Measurements from ENCODE around the gene RNF41.

The RNF41 gene

GRCh38 chr12:56258068-56258819, 36.5 kb upstream of the RNF41 start, which contains the start of gene ANKRD52:
TSS of gene ANKRD52 (minus strand) at chr12:56258384. CDS start at chr12:56258269, 115 bp downstream.
- no peaks in the 10 kb centered on the region for H3K9me3 ChIP-seq (ENCODE audit: low read length)
- no peaks in the 10 kb centered on the region for H3K27me3 ChIP-seq (ENCODE audit: control insufficient read depth in 1 of 2, insufficient read depth in 2 of 2, low read length in 2 of 2)
- peaks cover 37% of the 10 kb centered on the region for H3K36me3 ChIP-seq (ENCODE audit: insufficient read depth, low read length)
- H3K4me3 ChIP-seq (ENCODE audit: low read depth in 1 of 2, low read length in 2 of 2), result peak within 1 kb of the TSS; percentile 63 to 82
- H3K9ac ChIP-seq (ENCODE audit: low read length), result peak within 1 kb of the TSS; percentile 92
- H3K4me1 ChIP-seq (ENCODE audit: insufficient read depth, low read length), result peaks cover 23% of the 10 kb centered on the region
- peak within 1 kb of the TSS; percentile 97 for H3K27ac ChIP-seq (ENCODE audit: low read depth, low read length)

- no peaks in the 10 kb centered on the region for H3K27me3 ChIP-seq (ENCODE audit: control insufficient read depth in 1 of 2, insufficient read depth in 2 of 2, low read length in 2 of 2)
- H3K9me3 ChIP-seq (ENCODE audit: low read length), result no peaks in the 10 kb centered on the region
- H3K4me3 ChIP-seq (ENCODE audit: low read depth in 1 of 2, low read length in 2 of 2), result peak overlapping the region; percentile 63 to 78
- H3K27ac ChIP-seq (ENCODE audit: low read depth, low read length), result peak overlapping the region; percentile 97
- H3K9ac ChIP-seq (ENCODE audit: low read length), result peak overlapping the region; percentile 92
- peaks cover 44% of the 10 kb centered on the region for H3K36me3 ChIP-seq (ENCODE audit: insufficient read depth, low read length)
- H3K4me1 ChIP-seq (ENCODE audit: insufficient read depth, low read length), result peaks cover 23% of the 10 kb centered on the region
Observed at GRCh38 chr12:56257491-56258067, 35.9 kb upstream of the RNF41 start.

GRCh38 chr12:56257071-56257470, 35.3 kb upstream of the RNF41 start:
- Histone ChIP-seq H3K27me3 (ENCODE audit: control insufficient read depth in 1 of 2, insufficient read depth in 2 of 2, low read length in 2 of 2) (no peaks in the 10 kb centered on the region), H3K4me3 (ENCODE audit: low read depth in 1 of 2, low read length in 2 of 2) (peak overlapping the region; percentile 63 to 78), H3K9ac (ENCODE audit: low read length) (peak overlapping the region; percentile 92), H3K36me3 (ENCODE audit: insufficient read depth, low read length) (peaks cover 49% of the 10 kb centered on the region), H3K27ac (ENCODE audit: low read depth, low read length) (peak overlapping the region; percentile 97), H3K4me1 (ENCODE audit: insufficient read depth, low read length) (peaks cover 23% of the 10 kb centered on the region), H3K9me3 (ENCODE audit: low read length) (no peaks in the 10 kb centered on the region)

GRCh38 chr12:56256326-56256960, 34.7 kb upstream of the RNF41 start:
- H3K4me3 ChIP-seq (ENCODE audit: low read depth in 1 of 2, low read length in 2 of 2), result peak overlapping the region in 1 of 2 donors; percentile 78
- H3K9me3 ChIP-seq (ENCODE audit: low read length), result no peaks in the 10 kb centered on the region
- peaks cover 55% of the 10 kb centered on the region for H3K36me3 ChIP-seq (ENCODE audit: insufficient read depth, low read length)
- H3K27ac ChIP-seq (ENCODE audit: low read depth, low read length), result no peak overlapping the region
- peaks cover 23% of the 10 kb centered on the region for H3K4me1 ChIP-seq (ENCODE audit: insufficient read depth, low read length)
- H3K9ac ChIP-seq (ENCODE audit: low read length), result peak overlapping the region; percentile 92
- H3K27me3 ChIP-seq (ENCODE audit: control insufficient read depth in 1 of 2, insufficient read depth in 2 of 2, low read length in 2 of 2), result no peaks in the 10 kb centered on the region

- H3K27ac ChIP-seq (ENCODE audit: low read depth, low read length), result no peak overlapping the region
- H3K4me1 ChIP-seq (ENCODE audit: insufficient read depth, low read length), result peaks cover 23% of the 10 kb centered on the region
- peaks cover 56% of the 10 kb centered on the region for H3K36me3 ChIP-seq (ENCODE audit: insufficient read depth, low read length)
- no peaks in the 10 kb centered on the region for H3K9me3 ChIP-seq (ENCODE audit: low read length)
- H3K4me3 ChIP-seq (ENCODE audit: low read depth in 1 of 2, low read length in 2 of 2), result no peak overlapping the region
- no peak overlapping the region for H3K9ac ChIP-seq (ENCODE audit: low read length)
- no peaks in the 10 kb centered on the region for H3K27me3 ChIP-seq (ENCODE audit: control insufficient read depth in 1 of 2, insufficient read depth in 2 of 2, low read length in 2 of 2)
Observed at GRCh38 chr12:56255671-56256070, 33.9 kb upstream of the RNF41 start.

GRCh38 chr12:56253091-56253490, 31.4 kb upstream of the RNF41 start:
- no peak overlapping the region for H3K27ac ChIP-seq (ENCODE audit: low read depth, low read length)
- H3K36me3 ChIP-seq (ENCODE audit: insufficient read depth, low read length), result peaks cover 67% of the 10 kb centered on the region
- H3K9ac ChIP-seq (ENCODE audit: low read length), result no peak overlapping the region

GRCh38 chr12:56252649-56253048, 30.9 kb upstream of the RNF41 start:
- peaks cover 19% of the 10 kb centered on the region for H3K4me1 ChIP-seq (ENCODE audit: insufficient read depth, low read length)
- no peaks in the 10 kb centered on the region for H3K9me3 ChIP-seq (ENCODE audit: low read length)
- no peak overlapping the region for H3K27ac ChIP-seq (ENCODE audit: low read depth, low read length)
- H3K4me3 ChIP-seq (ENCODE audit: low read depth in 1 of 2, low read length in 2 of 2), result no peak overlapping the region
- no peak overlapping the region for H3K9ac ChIP-seq (ENCODE audit: low read length)
- H3K27me3 ChIP-seq (ENCODE audit: control insufficient read depth in 1 of 2, insufficient read depth in 2 of 2, low read length in 2 of 2), result no peaks in the 10 kb centered on the region
- H3K36me3 ChIP-seq (ENCODE audit: insufficient read depth, low read length), result peaks cover 72% of the 10 kb centered on the region

More at GRCh38 chr12:56253091-56253490, 31.4 kb upstream of the RNF41 start:
- Histone ChIP-seq H3K27me3 (ENCODE audit: control insufficient read depth in 1 of 2, insufficient read depth in 2 of 2, low read length in 2 of 2) (no peaks in the 10 kb centered on the region), H3K4me1 (ENCODE audit: insufficient read depth, low read length) (peaks cover 19% of the 10 kb centered on the region), H3K4me3 (ENCODE audit: low read depth in 1 of 2, low read length in 2 of 2) (no peak overlapping the region), H3K9me3 (ENCODE audit: low read length) (no peaks in the 10 kb centered on the region)

- no peaks in the 10 kb centered on the region for H3K27me3 ChIP-seq (ENCODE audit: control insufficient read depth in 1 of 2, insufficient read depth in 2 of 2, low read length in 2 of 2)
- H3K4me3 ChIP-seq (ENCODE audit: low read depth in 1 of 2, low read length in 2 of 2), result no peak overlapping the region
- H3K9me3 ChIP-seq (ENCODE audit: low read length), result no peaks in the 10 kb centered on the region
- peaks cover 70% of the 10 kb centered on the region for H3K36me3 ChIP-seq (ENCODE audit: insufficient read depth, low read length)
- no peak overlapping the region for H3K27ac ChIP-seq (ENCODE audit: low read depth, low read length)
- no peaks in the 10 kb centered on the region for H3K4me1 ChIP-seq (ENCODE audit: insufficient read depth, low read length)
- H3K9ac ChIP-seq (ENCODE audit: low read length), result no peak overlapping the region
Observed at GRCh38 chr12:56248711-56249110, 27.0 kb upstream of the RNF41 start.

GRCh38 chr12:56247923-56248322, 26.2 kb upstream of the RNF41 start:
- Histone ChIP-seq H3K9ac (ENCODE audit: low read length) (no peak overlapping the region), H3K27ac (ENCODE audit: low read depth, low read length) (no peak overlapping the region), H3K4me1 (ENCODE audit: insufficient read depth, low read length) (no peaks in the 10 kb centered on the region), H3K36me3 (ENCODE audit: insufficient read depth, low read length) (peaks cover 70% of the 10 kb centered on the region), H3K9me3 (ENCODE audit: low read length) (no peaks in the 10 kb centered on the region), H3K4me3 (ENCODE audit: low read depth in 1 of 2, low read length in 2 of 2) (no peak overlapping the region), H3K27me3 (ENCODE audit: control insufficient read depth in 1 of 2, insufficient read depth in 2 of 2, low read length in 2 of 2) (no peaks in the 10 kb centered on the region)

- Histone ChIP-seq H3K27me3 (ENCODE audit: control insufficient read depth in 1 of 2, insufficient read depth in 2 of 2, low read length in 2 of 2) (no peaks in the 10 kb centered on the region), H3K4me1 (ENCODE audit: insufficient read depth, low read length) (no peaks in the 10 kb centered on the region), H3K36me3 (ENCODE audit: insufficient read depth, low read length) (peaks cover 87% of the 10 kb centered on the region), H3K9ac (ENCODE audit: low read length) (no peak overlapping the region), H3K27ac (ENCODE audit: low read depth, low read length) (no peak overlapping the region), H3K9me3 (ENCODE audit: low read length) (no peaks in the 10 kb centered on the region), H3K4me3 (ENCODE audit: low read depth in 1 of 2, low read length in 2 of 2) (no peak overlapping the region)
Observed at GRCh38 chr12:56244494-56244893, 22.8 kb upstream of the RNF41 start.

GRCh38 chr12:56243731-56244181, 22.0 kb upstream of the RNF41 start:
- H3K4me3 ChIP-seq (ENCODE audit: low read depth in 1 of 2, low read length in 2 of 2), result no peak overlapping the region
- no peak overlapping the region for H3K9ac ChIP-seq (ENCODE audit: low read length)
- H3K4me1 ChIP-seq (ENCODE audit: insufficient read depth, low read length), result no peaks in the 10 kb centered on the region
- H3K36me3 ChIP-seq (ENCODE audit: insufficient read depth, low read length), result peaks cover 89% of the 10 kb centered on the region
- H3K27ac ChIP-seq (ENCODE audit: low read depth, low read length), result no peak overlapping the region
- H3K9me3 ChIP-seq (ENCODE audit: low read length), result no peaks in the 10 kb centered on the region
- H3K27me3 ChIP-seq (ENCODE audit: control insufficient read depth in 1 of 2, insufficient read depth in 2 of 2, low read length in 2 of 2), result no peaks in the 10 kb centered on the region

Data from muscle layer of colon (tissue), 2 donors.